ENCODE results near the gene DDX23. TPM values are rescaled to one million over a fixed set of nuclear protein-coding genes. Genes with fewer than 3 reads are reported as not detected.

DDX23 gene
- total RNA-seq, 1 donor from 2014 or later = 37.2 TPM

DNA sequence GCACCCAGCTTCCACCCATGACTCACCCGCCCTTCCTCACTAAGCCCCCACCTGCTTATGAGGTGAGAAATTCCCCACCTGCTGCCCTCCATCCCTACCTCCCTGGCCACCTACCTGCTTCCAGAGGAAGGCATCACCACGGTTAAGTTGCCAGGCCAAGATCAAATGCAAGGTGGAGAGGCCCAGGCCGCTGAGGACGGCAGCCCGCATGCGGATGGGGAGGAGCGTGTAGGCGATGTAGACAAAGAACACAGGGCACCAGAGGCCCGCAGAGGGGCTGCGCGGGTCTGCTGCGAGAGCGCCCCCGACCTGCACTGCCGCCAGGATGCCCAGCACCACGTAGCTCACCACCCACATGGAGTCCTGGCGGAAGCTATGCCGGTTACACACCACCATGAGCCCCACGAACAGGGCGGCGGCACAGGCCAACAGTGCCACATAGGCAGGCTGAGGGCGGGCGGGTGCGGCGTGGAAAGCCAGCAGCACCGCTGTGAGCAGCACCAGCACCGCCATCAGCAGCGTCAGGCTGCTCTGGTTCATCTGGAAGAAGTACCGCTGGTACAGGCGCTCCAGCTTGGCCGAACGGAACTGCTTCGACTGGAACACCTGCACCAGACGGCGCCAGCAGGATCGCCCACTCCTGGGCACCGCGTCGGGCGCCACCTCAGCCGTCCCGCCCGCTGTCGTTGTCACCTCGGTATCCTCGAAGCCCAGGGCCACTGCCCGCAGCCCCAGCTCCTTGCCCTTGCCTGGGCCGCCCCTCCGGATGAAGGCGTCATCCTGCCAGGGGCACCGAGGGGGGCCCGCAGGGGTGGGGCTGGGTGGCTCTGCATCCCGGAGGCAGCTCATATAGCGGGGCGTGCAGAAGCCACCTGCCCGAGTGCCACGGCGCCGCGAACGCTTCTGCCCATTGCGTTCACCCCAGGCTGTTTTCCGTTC, 69.2 kb downstream of the DDX23 start:
- ATAC-seq (no peak), DNase-seq (ENCODE audit: missing footprints) (no peak)
- intact Hi-C loops (cut with DNase I) = no loop called here

DNA sequence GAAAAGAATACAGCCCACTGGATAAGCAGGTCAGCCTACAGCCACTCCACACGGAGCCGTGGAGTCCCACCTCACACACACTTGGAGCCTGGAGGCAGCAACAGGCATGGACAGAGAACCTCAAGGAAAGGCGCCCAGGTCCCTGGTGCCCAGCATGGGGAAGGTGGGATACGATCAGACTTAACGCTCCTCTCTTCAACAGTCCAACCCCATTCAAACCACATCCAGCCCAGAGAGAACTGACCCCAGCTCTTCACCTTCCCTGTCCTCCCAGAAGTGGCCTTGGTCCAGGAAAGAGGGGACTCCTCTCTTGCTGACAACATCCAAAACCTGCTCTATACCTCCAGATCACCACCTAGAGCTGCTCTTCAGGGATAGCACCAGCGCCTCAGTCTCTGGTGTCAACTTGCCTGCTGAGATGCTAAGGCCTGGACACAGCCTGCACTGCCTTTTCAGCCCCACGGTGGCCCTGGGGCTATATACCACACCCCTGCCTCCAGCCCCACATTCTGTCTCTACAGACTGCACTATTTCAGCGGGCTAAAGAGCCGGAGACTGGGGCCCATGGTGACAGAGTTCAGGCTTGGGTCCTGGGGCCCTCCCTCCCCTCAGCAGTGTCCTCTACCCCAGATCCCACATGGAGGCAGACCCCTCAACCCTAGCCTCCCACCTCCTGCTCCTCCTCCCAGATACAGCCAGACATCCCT, 70.1 kb downstream of the DDX23 start:
- intact Hi-C loops (cut with DNase I) = no loop called here

DNA sequence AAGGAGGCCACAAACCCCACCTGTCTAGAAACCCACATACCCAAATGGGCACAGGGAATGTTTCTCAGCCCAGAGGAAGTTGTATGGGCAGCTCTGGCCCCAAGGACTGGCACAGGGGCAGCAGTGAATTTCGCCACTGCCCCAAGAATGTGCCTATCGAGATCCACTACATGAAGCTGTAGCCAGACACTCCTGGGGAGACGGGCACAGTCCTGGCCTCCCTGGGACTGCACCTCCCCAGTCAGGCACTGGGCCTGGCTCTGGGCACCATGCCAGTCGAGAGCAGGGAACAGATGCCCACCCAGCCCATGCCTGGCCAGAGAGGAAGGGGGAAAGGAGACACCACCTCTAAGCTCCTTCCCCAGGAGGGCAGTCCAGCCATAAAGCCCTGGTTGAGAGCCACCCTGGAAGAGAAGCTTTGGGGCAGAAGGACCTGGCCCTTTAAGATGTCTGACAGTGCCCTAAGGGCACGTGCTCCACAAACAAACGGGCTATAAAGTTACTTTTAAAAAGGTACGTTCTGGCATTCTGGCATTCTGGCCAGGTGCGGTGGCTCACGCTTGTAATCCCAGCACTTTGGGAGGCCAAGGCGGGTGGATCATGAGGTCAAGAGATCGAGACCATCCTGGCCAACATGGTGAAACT, 71.5 kb downstream of the DDX23 start:
- DNase-seq (ENCODE audit: missing footprints) = no peak
- intact Hi-C loops (cut with DNase I) = no loop called here
- ATAC-seq = peak; percentile 16

More for the DNA sequence above, 70.1 kb downstream of the DDX23 start:
- ATAC-seq (no peak), DNase-seq (ENCODE audit: missing footprints) (no peak)

DNA sequence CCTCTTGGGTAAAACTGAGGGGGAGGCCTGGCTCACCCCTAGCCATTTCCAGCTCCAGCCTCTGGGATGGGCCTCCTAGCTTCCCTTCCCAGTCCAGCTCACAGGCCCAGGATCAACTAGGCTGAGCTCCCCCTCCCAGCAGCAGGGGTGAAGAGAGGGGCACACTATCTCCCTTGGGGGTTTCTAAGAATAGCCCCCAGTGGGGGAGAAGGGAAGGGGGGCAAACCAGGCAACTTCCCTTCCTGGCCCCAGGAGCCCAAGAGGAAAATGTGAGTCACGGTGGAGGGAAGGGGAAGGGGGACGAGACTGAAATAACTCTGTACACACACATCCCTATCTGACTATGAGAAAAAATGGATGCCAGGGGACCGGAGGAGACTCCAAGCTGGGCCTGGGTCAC, 72.1 kb downstream of the DDX23 start:
- intact Hi-C loops (cut with DNase I) = no loop called here
- peak; percentile 79 for ATAC-seq
- DNase-seq (ENCODE audit: missing footprints) = no peak

Other genes starting within 250 kb of the DDX23 start
- gene KANSL2, start 169.9 kb downstream of the DDX23 start, total RNA-seq = 19.7 TPM
- gene CCNT1, start 135.5 kb downstream of the DDX23 start, total RNA-seq = 17.0 TPM
- gene ADCY6, start 63.1 kb downstream of the DDX23 start, total RNA-seq = 55.6 TPM
- gene CACNB3, start 33.7 kb downstream of the DDX23 start, total RNA-seq = 6.0 TPM
- gene RND1, start 13.7 kb upstream of the DDX23 start, total RNA-seq = 0.41 TPM
- gene FKBP11, start 73.3 kb upstream of the DDX23 start, total RNA-seq = 3.7 TPM
- 49.6 TPM for gene ARF3, start 105.3 kb upstream of the DDX23 start, total RNA-seq
- gene WNT10B, start 119.6 kb upstream of the DDX23 start, total RNA-seq = 0.43 TPM
- not detected for gene WNT1, start 126.2 kb upstream of the DDX23 start, total RNA-seq
- 0.49 TPM for gene DDN, start 147.2 kb upstream of the DDX23 start, total RNA-seq
- 93.8 TPM for gene PRKAG1, start 166.6 kb upstream of the DDX23 start, total RNA-seq
- gene KMT2D, start 208.6 kb upstream of the DDX23 start, total RNA-seq = 33.5 TPM
- gene RHEBL1, start 217.8 kb upstream of the DDX23 start, total RNA-seq = 0.41 TPM
- 0.87 TPM for gene DHH, start 242.6 kb upstream of the DDX23 start, total RNA-seq